ENCODE data around the gene GALNT18.

DNA sequence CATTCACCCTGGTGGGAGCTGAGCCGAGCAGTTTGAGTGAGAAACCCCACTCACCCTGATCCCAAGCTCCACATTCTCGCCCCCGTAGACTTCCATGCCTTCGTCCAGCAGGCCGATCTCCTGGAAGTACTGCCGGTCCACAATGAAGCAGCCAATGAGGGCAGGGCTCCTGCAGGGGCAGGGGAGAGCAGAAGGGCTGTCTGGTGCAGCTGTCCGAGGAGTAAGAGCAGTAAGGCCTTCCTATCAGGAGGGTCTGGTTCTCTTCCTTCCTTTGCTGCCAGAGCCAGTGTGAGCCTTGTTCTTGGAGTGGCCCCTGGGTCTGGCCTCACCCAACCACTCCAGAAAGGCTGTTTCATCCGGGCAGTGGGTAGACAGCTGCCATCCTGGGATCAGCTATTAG, 249.3 kb downstream of the GALNT18 start:
- TF ChIP-seq EZH2 (IDR thresholded peaks at IDR 0.05; ENCODE audit: low read depth), result no peak
- TF ChIP-seq, protein P1, sequence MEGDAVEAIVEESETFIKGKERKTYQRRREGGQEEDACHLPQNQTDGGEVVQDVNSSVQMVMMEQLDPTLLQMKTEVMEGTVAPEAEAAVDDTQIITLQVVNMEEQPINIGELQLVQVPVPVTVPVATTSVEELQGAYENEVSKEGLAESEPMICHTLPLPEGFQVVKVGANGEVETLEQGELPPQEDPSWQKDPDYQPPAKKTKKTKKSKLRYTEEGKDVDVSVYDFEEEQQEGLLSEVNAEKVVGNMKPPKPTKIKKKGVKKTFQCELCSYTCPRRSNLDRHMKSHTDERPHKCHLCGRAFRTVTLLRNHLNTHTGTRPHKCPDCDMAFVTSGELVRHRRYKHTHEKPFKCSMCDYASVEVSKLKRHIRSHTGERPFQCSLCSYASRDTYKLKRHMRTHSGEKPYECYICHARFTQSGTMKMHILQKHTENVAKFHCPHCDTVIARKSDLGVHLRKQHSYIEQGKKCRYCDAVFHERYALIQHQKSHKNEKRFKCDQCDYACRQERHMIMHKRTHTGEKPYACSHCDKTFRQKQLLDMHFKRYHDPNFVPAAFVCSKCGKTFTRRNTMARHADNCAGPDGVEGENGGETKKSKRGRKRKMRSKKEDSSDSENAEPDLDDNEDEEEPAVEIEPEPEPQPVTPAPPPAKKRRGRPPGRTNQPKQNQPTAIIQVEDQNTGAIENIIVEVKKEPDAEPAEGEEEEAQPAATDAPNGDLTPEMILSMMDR (conservative IDR thresholded peaks at IDR 0.05), result no peak
